CD4-positive, alpha-beta T cell treated with Interleukin-15 for 4 hours (primary cell): ENCODE measurements around the gene NFASC.

Experiments
- DNase-seq: peaks from one replicate; pipeline ENCODE4 v3.0.0-alpha.2; 2020; ENCODE audit warnings: low spot score

The NFASC gene

GRCh38 chr1:204859861-204860267 is 10.8 kb upstream of the NFASC start:
- no peak for DNase-seq

GRCh38 chr1:204863024-204863423 is 7.6 kb upstream of the NFASC start:
- DNase-seq = no peak

- DNase-seq = no peak
These were observed 6.9 kb upstream of the NFASC start for GRCh38 chr1:204863730-204864129.

- no peak for DNase-seq
These were observed 4.5 kb upstream of the NFASC start for GRCh38 chr1:204866051-204866596.

- no peak for DNase-seq
These were observed 3.5 kb upstream of the NFASC start for GRCh38 chr1:204867203-204867602.

- DNase-seq = no peak
These were observed 2.9 kb upstream of the NFASC start for GRCh38 chr1:204867666-204868339.

- no peak for DNase-seq
These were observed 2.3 kb upstream of the NFASC start for GRCh38 chr1:204868340-204868700.

GRCh38 chr1:204869097-204869496 is 1.6 kb upstream of the NFASC start:
- no peak for DNase-seq

GRCh38 chr1:204871405-204872037 is 859 bp downstream of the NFASC start:
- DNase-seq = no peak

GRCh38 chr1:204872262-204872881 is 1.7 kb downstream of the NFASC start:
- DNase-seq = no peak

GRCh38 chr1:204873176-204873575 is 2.5 kb downstream of the NFASC start:
- DNase-seq = no peak

GRCh38 chr1:204873714-204874113 is 3.1 kb downstream of the NFASC start:
- DNase-seq = no peak

GRCh38 chr1:204874274-204874673 is 3.6 kb downstream of the NFASC start:
- DNase-seq = no peak

GRCh38 chr1:204875255-204875654 is 4.6 kb downstream of the NFASC start:
- no peak for DNase-seq

GRCh38 chr1:204878621-204879234 is 8.1 kb downstream of the NFASC start:
- no peak for DNase-seq

GRCh38 chr1:204879351-204879750 is 8.7 kb downstream of the NFASC start:
- DNase-seq = no peak

- no peak for DNase-seq
These were observed 10.2 kb downstream of the NFASC start for GRCh38 chr1:204880906-204881305.

GRCh38 chr1:204882479-204882878 is 11.8 kb downstream of the NFASC start:
- DNase-seq = no peak

GRCh38 chr1:204883405-204883804 is 12.7 kb downstream of the NFASC start:
- no peak for DNase-seq

- DNase-seq = no peak
These were observed 14.6 kb downstream of the NFASC start for GRCh38 chr1:204885288-204885711.

- no peak for DNase-seq
These were observed 15.1 kb downstream of the NFASC start for GRCh38 chr1:204885790-204886189.

GRCh38 chr1:204887846-204888245 is 17.2 kb downstream of the NFASC start:
- DNase-seq = no peak

GRCh38 chr1:204888294-204888693 is 17.6 kb downstream of the NFASC start:
- no peak for DNase-seq
